Keratinocyte (primary cell): ENCODE results near the gene TET2. TPM values are rescaled to one million over a fixed set of nuclear protein-coding genes. Genes with fewer than 3 reads are reported as not detected.

Experiments
- DNase-seq: peaks from one replicate; pipeline ENCODE4 v3.0.0-alpha.2; 2011; ENCODE audit warnings: low read depth, missing footprints, low spot score
- FAIRE-seq: peaks from 2 replicates; lab custom pipeline; 2011; peaks lifted over from hg19 to GRCh38; lab: Jason Lieb, UNC
- H2AFZ ChIP-seq: 2 replicates; pipeline ENCODE4 v1.6.0; 2012; ENCODE audit warnings: low read length, control low read depth, inconsistent platforms; ENCODE audit not compliant: control insufficient read depth
- H3K27ac ChIP-seq: 2 replicates; pipeline ENCODE4 v1.5.1; 2011; ENCODE audit warnings: low read length; ENCODE audit not compliant: control insufficient read depth, insufficient read depth
- H3K27me3 ChIP-seq: 3 replicates; pipeline ENCODE4 v1.6.0; 2011; ENCODE audit warnings: low read length; ENCODE audit not compliant: control insufficient read depth, insufficient read depth; ENCODE audit errors: extremely low read depth
- H3K36me3 ChIP-seq, 2 experiments: 2 replicates in 1 of 2; 3 replicates in 1 of 2; pipeline ENCODE4 v1.5.1; 2011; ENCODE audit warnings: low read length in 2 of 2, mild to moderate bottlenecking in 1 of 2; ENCODE audit not compliant: control insufficient read depth in 2 of 2, insufficient read depth in 2 of 2; ENCODE audit errors: extremely low read depth in 1 of 2
- H3K4me1 ChIP-seq: 3 replicates; pipeline ENCODE4 v1.5.1; 2011; ENCODE audit warnings: low read length; ENCODE audit not compliant: control insufficient read depth, insufficient read depth; ENCODE audit errors: extremely low read depth
- H3K4me2 ChIP-seq: 3 replicates; pipeline ENCODE4 v1.6.0; 2011; ENCODE audit warnings: low read depth, low read length; ENCODE audit not compliant: control insufficient read depth, insufficient read depth; ENCODE audit errors: extremely low read depth
- H3K4me3 ChIP-seq, 3 experiments: fragments of 200-600 bp in 1 of 3; sonication (generic) in 1 of 3; 2 replicates in 2 of 3; 3 replicates in 1 of 3; pipeline ENCODE4 v1.5.1; 2011 to 2016; ENCODE audit warnings: low read length in 3 of 3, mild to moderate bottlenecking in 3 of 3, control low read depth in 2 of 3, inconsistent platforms in 1 of 3, low read depth in 1 of 3, mixed read lengths in 1 of 3, mixed run types in 1 of 3, moderate library complexity in 1 of 3; ENCODE audit not compliant: control insufficient read depth in 2 of 3, insufficient read depth in 2 of 3; ENCODE audit errors: extremely low read depth in 1 of 3
- H3K79me2 ChIP-seq: 2 replicates; pipeline ENCODE4 v1.6.0; 2012; ENCODE audit warnings: low read length; ENCODE audit not compliant: control insufficient read depth, insufficient read depth
- H3K9ac ChIP-seq: 3 replicates; pipeline ENCODE4 v1.6.0; 2011; ENCODE audit warnings: low read length; ENCODE audit not compliant: control insufficient read depth, insufficient read depth; ENCODE audit errors: extremely low read depth
- H3K9me1 ChIP-seq: 3 replicates; pipeline ENCODE4 v1.6.0; 2011; ENCODE audit warnings: low read length; ENCODE audit not compliant: control insufficient read depth, insufficient read depth; ENCODE audit errors: extremely low read depth
- H3K9me3 ChIP-seq: 2 replicates; pipeline ENCODE4 v1.5.1; 2012; ENCODE audit warnings: low read depth, low read length; ENCODE audit not compliant: control insufficient read depth
- H4K20me1 ChIP-seq: 3 replicates; pipeline ENCODE4 v1.6.0; 2011; ENCODE audit warnings: low read length; ENCODE audit not compliant: control insufficient read depth, insufficient read depth; ENCODE audit errors: extremely low read depth
- CTCF ChIP-seq, 3 experiments: IDR thresholded peaks in 1 of 3; conservative IDR thresholded peaks in 1 of 3; optimal IDR thresholded peaks in 1 of 3; 2 replicates in 2 of 3; 3 replicates in 1 of 3; pipeline versions ENCODE3 to v1.5.1; 2011; ENCODE audit warnings: low read length in 3 of 3, mild to moderate bottlenecking in 3 of 3, moderate library complexity in 2 of 3, control low read depth in 1 of 3, inconsistent platforms in 1 of 3; ENCODE audit not compliant: insufficient read depth in 2 of 3; ENCODE audit errors: extremely low read depth in 1 of 3
- EZH2 ChIP-seq: IDR thresholded peaks from one replicate; pipeline ENCODE4 v1.6.1; 2012; ENCODE audit warnings: inconsistent platforms, mild to moderate bottlenecking, low read length, moderate library complexity
- dilution Hi-C: fragments of 300-500 bp; cut with MboI; formaldehyde crosslinking; loops from one replicate; pipeline ENCODE4 v1.7.0; 2020; ENCODE audit warnings: low sequenced_read_pairs; ENCODE audit not compliant: extremely low pct_ligation_motif_present
- polyA plus RNA-seq, 5 experiments: library from polyadenylated mRNA; depleted of rRNA in 3 of 5; stranded (reverse) in 3 of 5; stranded (forward) in 1 of 5; unstranded in 1 of 5; fragments of >200 nt; gene quantifications; 1 replicate in 1 of 5; 2 replicates in 3 of 5; 3 replicates in 1 of 5; pipeline versions ENCODE4 v1.2.1 to v1.2.3, GENCODE V29; 2011 to 2012; ENCODE audit warnings: missing spikeins in 2 of 5, low read depth in 1 of 5, low replicate concordance in 1 of 5

The TET2 gene
- polyA plus RNA-seq, 1 donor (not counting 4 experiments of a cell fraction or from before 2014, with no cell fraction given), result 9.6 TPM

DNA sequence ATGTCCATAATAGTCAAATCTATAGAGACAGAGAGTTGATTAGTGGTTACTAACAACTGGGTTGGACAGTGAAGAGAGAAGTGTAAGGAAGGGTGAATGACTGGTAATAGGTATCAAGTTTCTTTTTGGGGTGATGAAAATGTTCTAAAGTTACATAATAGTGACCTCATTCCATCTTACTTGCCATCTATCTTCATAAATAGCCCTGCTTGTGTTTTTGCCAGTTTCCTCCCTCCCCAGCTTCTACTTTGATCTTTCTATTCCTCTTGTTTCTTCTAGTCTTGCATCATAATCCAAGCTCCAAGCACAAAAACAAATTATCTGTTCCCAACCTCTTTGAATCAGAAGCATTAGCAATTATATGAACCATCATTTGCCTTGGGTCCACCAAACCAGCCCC, 40.2 kb upstream of the TET2 start:
- H3K79me2 ChIP-seq, result no peaks in the 10 kb centered on the region
- no peaks in the 10 kb centered on the region for H3K36me3 ChIP-seq
- no peak for TF ChIP-seq CTCF (optimal IDR thresholded peaks at IDR 0.05 in 1 of 3, IDR thresholded peaks at IDR 0.05 in 1 of 3, conservative IDR thresholded peaks at IDR 0.05 in 1 of 3; ENCODE audit: extremely low read depth in 1 of 3, insufficient read depth in 2 of 3, low read length in 3 of 3)
- no peak for TF ChIP-seq EZH2
- H3K27ac ChIP-seq, result no peak overlapping the region
- H3K9ac ChIP-seq, result no peak overlapping the region
- dilution Hi-C loops, result no loop called here
- H3K4me1 ChIP-seq, result no peaks in the 10 kb centered on the region
- H4K20me1 ChIP-seq, result no peaks in the 10 kb centered on the region
- no peak overlapping the region for H2AFZ ChIP-seq
- H3K9me1 ChIP-seq, result no peaks in the 10 kb centered on the region
- FAIRE-seq (no peak), DNase-seq (no peak)
- no peaks in the 10 kb centered on the region for H3K9me3 ChIP-seq
- no peaks in the 10 kb centered on the region for H3K27me3 ChIP-seq
- no peak overlapping the region for H3K4me2 ChIP-seq
- H3K4me3 ChIP-seq, result no peak overlapping the region

DNA sequence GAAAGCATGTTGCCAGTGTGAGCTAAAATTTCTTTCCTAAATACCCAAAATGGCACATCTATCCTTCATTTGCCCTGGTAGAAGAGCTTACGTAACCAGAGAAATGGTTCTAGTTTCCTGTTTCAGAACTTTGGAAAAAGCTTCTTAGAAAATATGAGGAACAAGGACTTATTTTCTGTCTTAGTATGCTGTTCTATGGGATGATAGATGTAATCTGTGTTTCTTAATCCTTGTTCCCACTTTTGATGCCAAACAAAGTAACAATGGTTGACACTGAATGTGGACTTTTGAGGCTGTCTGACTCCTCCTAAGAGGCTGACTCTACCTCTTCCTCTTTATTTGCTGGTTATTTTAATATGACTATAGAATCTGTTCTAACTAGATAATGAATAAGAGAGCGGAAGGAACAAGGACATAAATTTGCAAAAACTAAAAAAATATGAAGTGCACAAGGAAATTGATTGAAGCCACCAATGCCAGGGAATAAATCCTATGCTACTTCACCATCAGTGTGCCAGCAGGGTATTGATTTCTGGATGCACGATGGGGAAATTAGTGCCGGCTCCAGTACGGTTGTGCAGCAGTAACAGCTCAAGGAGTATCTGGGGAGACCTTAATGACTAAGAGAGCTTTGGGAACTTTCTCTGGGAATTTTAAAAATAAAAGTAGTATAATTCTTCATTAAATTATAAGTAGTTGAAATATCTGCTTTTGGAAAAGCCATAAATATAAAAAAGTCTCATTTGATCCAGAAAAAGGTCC, 39.4 kb upstream of the TET2 start:
- no peak overlapping the region for H2AFZ ChIP-seq
- TF ChIP-seq CTCF (optimal IDR thresholded peaks at IDR 0.05 in 1 of 3, IDR thresholded peaks at IDR 0.05 in 1 of 3, conservative IDR thresholded peaks at IDR 0.05 in 1 of 3; ENCODE audit: extremely low read depth in 1 of 3, insufficient read depth in 2 of 3, low read length in 3 of 3) (no peak), EZH2 (no peak)
- no peak overlapping the region for H3K4me3 ChIP-seq
- DNase-seq (no peak), FAIRE-seq (no peak)
- H3K27ac ChIP-seq, result no peak overlapping the region
- no peaks in the 10 kb centered on the region for H4K20me1 ChIP-seq
- H3K9me3 ChIP-seq, result no peaks in the 10 kb centered on the region
- no peaks in the 10 kb centered on the region for H3K4me1 ChIP-seq
- H3K79me2 ChIP-seq, result no peaks in the 10 kb centered on the region
- H3K9me1 ChIP-seq, result no peaks in the 10 kb centered on the region
- dilution Hi-C loops, result no loop called here
- no peak overlapping the region for H3K9ac ChIP-seq
- no peaks in the 10 kb centered on the region for H3K27me3 ChIP-seq
- H3K4me2 ChIP-seq, result no peak overlapping the region
- no peaks in the 10 kb centered on the region for H3K36me3 ChIP-seq
